DMS 273 (cell line): ENCODE data around the gene TMEM178B.

Experiments used
- DNase-seq: peaks from one replicate; lab custom pipeline; 2025; ENCODE audit not compliant: unreplicated experiment; lab: John Stamatoyannopoulos, UW

Gene TMEM178B

GRCh38 chr7:141512597-141512996 is 438.7 kb downstream of the TMEM178B start:
- DNase-seq = no peak

- DNase-seq = no peak
These were observed 439.9 kb downstream of the TMEM178B start for GRCh38 chr7:141513720-141514119.

- no peak for DNase-seq
These were observed 442.1 kb downstream of the TMEM178B start for GRCh38 chr7:141515941-141516340.

GRCh38 chr7:141519623-141520022 is 445.8 kb downstream of the TMEM178B start:
- no peak for DNase-seq

- DNase-seq = no peak
These were observed 448.9 kb downstream of the TMEM178B start for GRCh38 chr7:141522657-141523342.

- no peak for DNase-seq
These were observed 452.2 kb downstream of the TMEM178B start for GRCh38 chr7:141525973-141526514.

GRCh38 chr7:141527076-141527475 is 453.2 kb downstream of the TMEM178B start:
- no peak for DNase-seq

GRCh38 chr7:141528399-141528798 is 454.5 kb downstream of the TMEM178B start:
- DNase-seq = no peak
